HCT116 (cell line): ENCODE data around the gene TMPRSS9. TPM values are rescaled to one million over a fixed set of nuclear protein-coding genes. Genes with fewer than 3 reads are reported as not detected.

Source experiments
- ATAC-seq: fragments of 200-7000 bp; cut with Tn5 transposase; 2 replicates; pipeline ENCODE4 v1.9.1; 2020; ENCODE audit warnings: mild to moderate bottlenecking, moderate library complexity
- BruUV-seq: library from RNA; stranded (reverse); fragments of 400-500 nt; replicated peaks from 2 replicates; lab custom pipeline; 2021; lab: Mats Ljungman, UMichigan
- CTCF ChIA-PET: fragments of 300-600 bp; sonication (Branson Sonifier 250); formaldehyde crosslinking; loops from one replicate; lab custom pipeline; 2021; ENCODE audit warnings: antibody characterized with exemption; lab: Charles Lee
- POLR2A ChIA-PET: fragments of 300-600, 350-600 bp; sonication (Branson Sonifier 250); formaldehyde crosslinking; loops from one replicate; lab custom pipeline; 2021; ENCODE audit warnings: antibody characterized with exemption; lab: Charles Lee
- RAD21 ChIA-PET, 2 experiments: fragments of 300-600 bp; sonication (Branson Sonifier 250); formaldehyde crosslinking; loops; one replicate each; lab custom pipeline; 2023; ENCODE audit warnings: low total read pairs in 2 of 2; ENCODE audit not compliant: uncharacterized antibody in 2 of 2, unreplicated experiment in 2 of 2, low non-redundant PET in 1 of 2; lab: Charles Lee
- DNase-seq: peaks from one replicate; pipeline ENCODE4 v3.0.0-alpha.2; 2010; ENCODE audit warnings: low read depth, low spot score
- H2AFZ ChIP-seq: fragments of 200-600 bp; shearing (Covaris generic), sonication (generic); 2 replicates; pipeline ENCODE4 v1.6.1; 2017; ENCODE audit warnings: low read depth, mixed run types, mixed read lengths, antibody characterized with exemption, low read length; ENCODE audit not compliant: poor library complexity, severe bottlenecking
- H3K27ac ChIP-seq: 2 replicates; pipeline ENCODE4 v1.5.1; 2012; ENCODE audit warnings: low read depth, low read length
- H3K27me3 ChIP-seq: fragments of 200-600 bp; sonication (generic); 2 replicates; pipeline ENCODE4 v1.6.1; 2016; ENCODE audit warnings: mixed run types, low read length, mixed read lengths; ENCODE audit not compliant: insufficient read depth
- H3K36me3 ChIP-seq, 2 experiments: fragments of 200-500 bp in 1 of 2; fragments of 200-600 bp in 1 of 2; sonication (Bioruptor generic) in 1 of 2; sonication (generic) in 1 of 2; 2 replicates each; pipeline versions ENCODE4 v1.5.1 to v1.6.1; 2014 to 2016; ENCODE audit warnings: low read length in 2 of 2, inconsistent platforms in 1 of 2, mixed read lengths in 1 of 2, mixed run types in 1 of 2; ENCODE audit not compliant: insufficient read depth in 2 of 2, control insufficient read depth in 1 of 2
- H3K4me1 ChIP-seq, 2 experiments: fragments of 200-600 bp in 1 of 2; sonication (generic) in 1 of 2; 2 replicates each; pipeline versions ENCODE4 v1.5.1 to v1.6.1; 2012 to 2017; ENCODE audit warnings: low read length in 2 of 2, inconsistent platforms in 1 of 2, mild to moderate bottlenecking in 1 of 2, mixed read lengths in 1 of 2, mixed run types in 1 of 2, moderate library complexity in 1 of 2; ENCODE audit not compliant: insufficient read depth in 2 of 2, control insufficient read depth in 1 of 2
- H3K4me2 ChIP-seq: fragments of 200-600 bp; sonication (generic); 2 replicates; pipeline ENCODE4 v1.6.1; 2017; ENCODE audit warnings: mixed run types, low read length, mixed read lengths
- H3K4me3 ChIP-seq, 2 experiments: fragments of 200-600 bp in 1 of 2; sonication (generic) in 1 of 2; replicated peaks in 1 of 2; 2 replicates each; pipeline ENCODE4 v1.5.1; 2011 to 2016; ENCODE audit warnings: low read length in 2 of 2, control low read depth in 1 of 2, low read depth in 1 of 2, mild to moderate bottlenecking in 1 of 2, mixed read lengths in 1 of 2, mixed run types in 1 of 2
- H3K79me2 ChIP-seq: fragments of 200-600 bp; sonication (generic); 2 replicates; pipeline ENCODE4 v1.6.1; 2017; ENCODE audit warnings: mild to moderate bottlenecking, mixed run types, low read length, moderate library complexity, mixed read lengths; ENCODE audit not compliant: insufficient read depth
- H3K9ac ChIP-seq: fragments of 200-600 bp; sonication (generic); 2 replicates; pipeline ENCODE4 v1.6.1; 2016; ENCODE audit warnings: low read length, mixed read lengths
- H3K9me2 ChIP-seq: fragments of 200-600 bp; sonication (generic), shearing (Covaris generic); 2 replicates; pipeline ENCODE4 v1.6.1; 2017; ENCODE audit warnings: mixed run types, mild to moderate bottlenecking, moderate library complexity; ENCODE audit not compliant: insufficient read depth
- H3K9me3 ChIP-seq, 2 experiments: fragments of 200-500 bp in 1 of 2; fragments of 200-600 bp in 1 of 2; sonication (Bioruptor generic) in 1 of 2; sonication (generic) in 1 of 2; 2 replicates each; pipeline ENCODE4 v1.6.1; 2014 to 2017; ENCODE audit warnings: low read length in 2 of 2, mixed read lengths in 2 of 2, inconsistent platforms in 1 of 2, low read depth in 1 of 2, mild to moderate bottlenecking in 1 of 2, mixed run types in 1 of 2, moderate library complexity in 1 of 2; ENCODE audit not compliant: control insufficient read depth in 1 of 2, insufficient read depth in 1 of 2
- H4K20me1 ChIP-seq: fragments of 200-600 bp; sonication (generic), shearing (Covaris generic); 2 replicates; pipeline ENCODE4 v1.6.1; 2017; ENCODE audit warnings: mixed run types, mild to moderate bottlenecking, moderate library complexity; ENCODE audit not compliant: insufficient read depth
- CBX3 ChIP-seq: IDR thresholded peaks from 2 replicates; pipeline ENCODE4 v1.6.1; 2012; ENCODE audit warnings: low read depth
- CEBPB ChIP-seq: IDR thresholded peaks from 2 replicates; pipeline ENCODE4 v1.6.1; 2012; ENCODE audit warnings: low read depth
- EGR1 ChIP-seq: IDR thresholded peaks from 2 replicates; pipeline ENCODE4 v1.6.1; 2012; ENCODE audit warnings: low read depth
- FOSL1 ChIP-seq: IDR thresholded peaks from 2 replicates; pipeline ENCODE4 v1.6.1; 2012; ENCODE audit warnings: low read depth
- JUND ChIP-seq: IDR thresholded peaks from 2 replicates; pipeline ENCODE4 v1.6.1; 2012
- POLR2AphosphoS5 ChIP-seq: IDR thresholded peaks from 2 replicates; pipeline ENCODE4 v1.6.1; 2011; ENCODE audit warnings: mild to moderate bottlenecking, low read depth, low read length, moderate library complexity
- SIN3A ChIP-seq: IDR thresholded peaks from 2 replicates; pipeline ENCODE4 v1.6.1; 2012; ENCODE audit warnings: low read depth
- TCF7L2 ChIP-seq: IDR thresholded peaks from 2 replicates; pipeline ENCODE4 v1.7.0; 2011; ENCODE audit warnings: borderline replicate concordance, inconsistent platforms; ENCODE audit not compliant: insufficient read depth, insufficient read length; ENCODE audit errors: extremely low read depth
- YY1 ChIP-seq: IDR thresholded peaks from 2 replicates; pipeline ENCODE4 v1.6.1; 2011; ENCODE audit warnings: low read length, low read depth, moderate library complexity, mild to moderate bottlenecking; ENCODE audit not compliant: insufficient replicate concordance; ENCODE audit errors: extremely low read depth
- ZNF274 ChIP-seq: fragments of 200-500 bp; sonication (Bioruptor generic); IDR thresholded peaks from 2 replicates; pipeline ENCODE4 v1.6.1; 2014; ENCODE audit warnings: mild to moderate bottlenecking, low read depth, low read length, inconsistent platforms
- intact Hi-C: fragments of 100-400 bp; cut with micrococcal nuclease; formaldehyde crosslinking; loops from 2 replicates; pipeline ENCODE4 v1.10.0; 2022
- total RNA-seq: library from RNA; stranded (reverse); gene quantifications from one replicate; pipeline ENCODE4 v1.2.1, GENCODE V29; 2021; ENCODE audit not compliant: unreplicated experiment
- TF ChIP-seq, protein P1 (sequence below), 3 experiments: fragments of 200-600 bp in 1 of 3; sonication (generic) in 1 of 3; IDR thresholded peaks in 2 of 3; conservative IDR thresholded peaks in 1 of 3; 2 replicates each; pipeline ENCODE4 v1.5.1; 2012 to 2017; ENCODE audit warnings: low read depth in 2 of 3, low read length in 2 of 3, antibody characterized with exemption in 1 of 3, borderline replicate concordance in 1 of 3, control low read depth in 1 of 3, mild to moderate bottlenecking in 1 of 3, mixed read lengths in 1 of 3, mixed run types in 1 of 3, moderate library complexity in 1 of 3; ENCODE audit not compliant: insufficient read depth in 1 of 3
- TF ChIP-seq, protein P2 (sequence below): IDR thresholded peaks from 2 replicates; pipeline ENCODE4 v1.6.1; 2012; ENCODE audit warnings: low read depth

TMPRSS9 gene
- total RNA-seq, 1 experiment from 2014 or later, result not detected

DNA sequence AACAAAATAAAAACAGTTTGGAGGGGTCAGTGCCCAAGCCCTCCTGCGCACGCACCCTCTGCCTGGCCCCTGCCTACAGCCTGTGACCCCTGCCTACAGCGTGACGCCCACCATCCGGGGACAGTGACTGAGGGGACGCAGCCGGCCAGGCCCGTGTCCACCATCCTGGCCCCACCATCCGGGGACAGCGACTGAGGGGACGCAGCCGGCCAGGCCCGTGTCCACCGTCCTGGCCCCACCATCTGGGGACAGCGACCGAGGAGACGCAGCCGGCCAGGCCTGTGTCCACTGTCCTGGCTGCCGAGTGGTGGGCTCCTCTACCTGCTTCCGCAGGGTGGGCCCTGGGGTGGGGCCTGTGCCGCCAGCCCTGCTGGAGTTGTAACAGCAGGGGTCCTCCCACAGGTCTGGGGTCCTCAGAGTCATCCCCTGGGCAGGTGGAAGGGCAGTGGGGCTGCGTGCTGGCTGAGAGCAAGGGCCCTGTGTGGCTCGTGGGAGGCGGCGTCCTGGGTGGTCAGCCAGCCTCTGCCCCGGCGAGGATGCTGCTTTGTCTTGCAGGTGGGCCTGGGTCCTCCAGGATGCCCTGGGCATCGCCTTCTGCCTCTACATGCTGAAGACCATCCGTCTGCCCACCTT lies 17.3 kb upstream of the TMPRSS9 start:
- Histone ChIP-seq H3K4me1 (peaks cover 5 to 8% of the 10 kb centered on the region in 2 experiments; a peak in 3 of 4 replicates), H3K9me2 (no peaks in the 10 kb centered on the region), H3K27me3 (no peaks in the 10 kb centered on the region), H3K27ac (no peak overlapping the region), H3K9me3 (no peaks in the 10 kb centered on the region), H3K79me2 (no peaks in the 10 kb centered on the region), H3K4me3 (no peak overlapping the region), H3K4me2 (no peak overlapping the region), H2AFZ (no peak overlapping the region), H3K36me3 (no peaks in the 10 kb centered on the region), H3K9ac (no peak overlapping the region), H4K20me1 (no peaks in the 10 kb centered on the region)
- TF ChIP-seq, protein P1, sequence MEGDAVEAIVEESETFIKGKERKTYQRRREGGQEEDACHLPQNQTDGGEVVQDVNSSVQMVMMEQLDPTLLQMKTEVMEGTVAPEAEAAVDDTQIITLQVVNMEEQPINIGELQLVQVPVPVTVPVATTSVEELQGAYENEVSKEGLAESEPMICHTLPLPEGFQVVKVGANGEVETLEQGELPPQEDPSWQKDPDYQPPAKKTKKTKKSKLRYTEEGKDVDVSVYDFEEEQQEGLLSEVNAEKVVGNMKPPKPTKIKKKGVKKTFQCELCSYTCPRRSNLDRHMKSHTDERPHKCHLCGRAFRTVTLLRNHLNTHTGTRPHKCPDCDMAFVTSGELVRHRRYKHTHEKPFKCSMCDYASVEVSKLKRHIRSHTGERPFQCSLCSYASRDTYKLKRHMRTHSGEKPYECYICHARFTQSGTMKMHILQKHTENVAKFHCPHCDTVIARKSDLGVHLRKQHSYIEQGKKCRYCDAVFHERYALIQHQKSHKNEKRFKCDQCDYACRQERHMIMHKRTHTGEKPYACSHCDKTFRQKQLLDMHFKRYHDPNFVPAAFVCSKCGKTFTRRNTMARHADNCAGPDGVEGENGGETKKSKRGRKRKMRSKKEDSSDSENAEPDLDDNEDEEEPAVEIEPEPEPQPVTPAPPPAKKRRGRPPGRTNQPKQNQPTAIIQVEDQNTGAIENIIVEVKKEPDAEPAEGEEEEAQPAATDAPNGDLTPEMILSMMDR (IDR thresholded peaks at IDR 0.05 in 2 of 3, conservative IDR thresholded peaks at IDR 0.05 in 1 of 3; ENCODE audit: borderline replicate concordance in 1 of 3, insufficient read depth in 1 of 3, low read depth in 2 of 3, low read length in 2 of 3), result no peak
- TF ChIP-seq EGR1 (no peak), FOSL1 (no peak), JUND (no peak), YY1 (no peak), SIN3A (no peak), POLR2AphosphoS5 (no peak), CEBPB (no peak), ZNF274 (no peak), TCF7L2 (no peak), CBX3 (no peak)
- TF ChIP-seq, protein P2, sequence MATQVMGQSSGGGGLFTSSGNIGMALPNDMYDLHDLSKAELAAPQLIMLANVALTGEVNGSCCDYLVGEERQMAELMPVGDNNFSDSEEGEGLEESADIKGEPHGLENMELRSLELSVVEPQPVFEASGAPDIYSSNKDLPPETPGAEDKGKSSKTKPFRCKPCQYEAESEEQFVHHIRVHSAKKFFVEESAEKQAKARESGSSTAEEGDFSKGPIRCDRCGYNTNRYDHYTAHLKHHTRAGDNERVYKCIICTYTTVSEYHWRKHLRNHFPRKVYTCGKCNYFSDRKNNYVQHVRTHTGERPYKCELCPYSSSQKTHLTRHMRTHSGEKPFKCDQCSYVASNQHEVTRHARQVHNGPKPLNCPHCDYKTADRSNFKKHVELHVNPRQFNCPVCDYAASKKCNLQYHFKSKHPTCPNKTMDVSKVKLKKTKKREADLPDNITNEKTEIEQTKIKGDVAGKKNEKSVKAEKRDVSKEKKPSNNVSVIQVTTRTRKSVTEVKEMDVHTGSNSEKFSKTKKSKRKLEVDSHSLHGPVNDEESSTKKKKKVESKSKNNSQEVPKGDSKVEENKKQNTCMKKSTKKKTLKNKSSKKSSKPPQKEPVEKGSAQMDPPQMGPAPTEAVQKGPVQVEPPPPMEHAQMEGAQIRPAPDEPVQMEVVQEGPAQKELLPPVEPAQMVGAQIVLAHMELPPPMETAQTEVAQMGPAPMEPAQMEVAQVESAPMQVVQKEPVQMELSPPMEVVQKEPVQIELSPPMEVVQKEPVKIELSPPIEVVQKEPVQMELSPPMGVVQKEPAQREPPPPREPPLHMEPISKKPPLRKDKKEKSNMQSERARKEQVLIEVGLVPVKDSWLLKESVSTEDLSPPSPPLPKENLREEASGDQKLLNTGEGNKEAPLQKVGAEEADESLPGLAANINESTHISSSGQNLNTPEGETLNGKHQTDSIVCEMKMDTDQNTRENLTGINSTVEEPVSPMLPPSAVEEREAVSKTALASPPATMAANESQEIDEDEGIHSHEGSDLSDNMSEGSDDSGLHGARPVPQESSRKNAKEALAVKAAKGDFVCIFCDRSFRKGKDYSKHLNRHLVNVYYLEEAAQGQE, result no peak
- intact Hi-C loops, result no loop called here
- DNase-seq (no peak), ATAC-seq (no peak)
- no TSS peak for BruUV-seq
- ChIA-PET POLR2A (no interaction called here), CTCF (no interaction called here), RAD21 (no interaction called here)
